Muscle layer of duodenum (tissue), 2 donors: ENCODE measurements around the gene ANO2.

ENCODE experiments used
- H3K27ac ChIP-seq: one replicate; pipeline ENCODE4 v1.7.0; 2013; ENCODE audit warnings: mild to moderate bottlenecking, low read length
- H3K27me3 ChIP-seq: one replicate; pipeline ENCODE4 v1.7.0; 2013; ENCODE audit warnings: low read depth, mild to moderate bottlenecking, control low read depth, low read length
- H3K36me3 ChIP-seq, 2 donors: one replicate each; pipeline ENCODE4 v1.7.0; 2013; ENCODE audit warnings: low read length in 2 of 2, control low read depth in 1 of 2, mild to moderate bottlenecking in 1 of 2; ENCODE audit not compliant: insufficient read depth in 2 of 2, control insufficient read depth in 1 of 2
- H3K4me1 ChIP-seq, 2 donors: one replicate each; pipeline ENCODE4 v1.7.0; 2013; ENCODE audit warnings: low read length in 2 of 2, mild to moderate bottlenecking in 2 of 2, control low read depth in 1 of 2, moderate library complexity in 1 of 2; ENCODE audit not compliant: insufficient read depth in 2 of 2, control insufficient read depth in 1 of 2
- H3K4me3 ChIP-seq, 2 donors: one replicate each; pipeline ENCODE4 v1.7.0; 2013; ENCODE audit warnings: low read length in 2 of 2, low read depth in 1 of 2, mild to moderate bottlenecking in 1 of 2
- H3K9me3 ChIP-seq, 2 donors: one replicate each; pipeline ENCODE4 v1.7.0; 2013; ENCODE audit warnings: low read length in 2 of 2, control low read depth in 1 of 2, mild to moderate bottlenecking in 1 of 2; ENCODE audit not compliant: control insufficient read depth in 1 of 2
- donor health status: healthy.

The ANO2 gene

DNA sequence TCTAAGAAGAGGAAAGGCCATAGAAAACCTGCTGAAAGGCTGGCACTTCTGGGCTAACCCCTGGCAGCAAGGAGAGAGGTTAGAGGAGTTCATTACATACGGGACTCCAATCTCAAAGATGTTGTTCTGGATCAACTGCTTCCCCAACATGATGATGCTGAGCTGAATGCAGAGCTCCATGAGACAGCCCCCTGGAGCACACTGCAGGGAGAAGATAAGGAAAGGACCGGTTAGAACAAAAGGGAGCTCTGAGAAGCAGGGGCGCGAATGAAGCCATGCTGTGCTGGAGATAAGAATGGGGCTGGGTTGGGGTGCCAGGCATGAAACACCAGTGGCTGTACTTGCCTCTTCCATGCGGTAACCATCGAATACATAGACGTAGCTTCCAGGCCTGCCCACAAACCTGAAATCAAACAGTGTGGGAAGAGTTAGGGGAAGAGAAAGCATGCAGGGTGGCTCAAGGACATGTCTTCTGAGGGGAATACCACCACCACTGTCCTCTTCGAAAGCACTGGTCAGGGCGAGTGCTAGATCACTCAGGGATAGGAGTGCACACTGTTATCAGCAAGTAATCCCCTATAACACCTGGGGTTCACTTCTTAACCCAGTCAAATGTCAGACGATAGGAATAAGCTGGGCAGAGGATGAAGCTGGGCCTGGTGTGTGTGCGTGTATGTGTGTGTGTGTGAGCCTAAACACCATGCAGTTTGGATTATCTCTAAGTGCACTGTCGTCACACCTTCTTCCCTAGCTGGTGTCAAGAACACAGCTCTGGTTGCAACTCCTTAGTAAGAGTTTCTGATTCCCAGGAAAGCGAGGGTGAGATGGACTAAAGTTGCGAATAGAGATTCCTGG is 332.3 kb downstream of the ANO2 start:
- no peak overlapping the region for H3K4me3 ChIP-seq
- no peaks in the 10 kb centered on the region for H3K27me3 ChIP-seq
- H3K9me3 ChIP-seq: no peaks in the 10 kb centered on the region
- no peaks in the 10 kb centered on the region for H3K4me1 ChIP-seq
- H3K27ac ChIP-seq: no peak overlapping the region
- no peaks in the 10 kb centered on the region for H3K36me3 ChIP-seq

DNA sequence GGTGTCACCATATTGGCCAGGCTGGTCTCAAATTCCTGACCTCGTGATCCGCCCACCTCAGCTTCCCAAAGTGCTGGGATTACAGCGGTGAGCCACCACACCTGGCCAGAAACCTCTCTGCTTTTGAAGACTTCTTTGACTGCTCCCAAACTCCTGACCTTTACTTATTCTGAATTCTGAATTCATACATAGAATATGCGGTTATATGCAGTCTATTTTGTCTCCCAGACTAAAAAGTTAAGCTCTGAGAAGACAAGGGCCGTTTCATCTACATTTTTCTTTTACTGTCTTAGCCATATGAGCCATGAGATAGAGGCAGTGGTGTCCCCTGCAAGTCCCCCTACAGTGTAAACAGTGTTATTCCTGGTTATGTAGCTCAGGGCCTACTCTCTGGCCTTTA is 333.9 kb downstream of the ANO2 start:
- H3K4me1 ChIP-seq: no peaks in the 10 kb centered on the region
- no peaks in the 10 kb centered on the region for H3K9me3 ChIP-seq
- H3K27ac ChIP-seq: no peak overlapping the region
- H3K4me3 ChIP-seq: no peak overlapping the region
- H3K27me3 ChIP-seq: no peaks in the 10 kb centered on the region
- H3K36me3 ChIP-seq: no peaks in the 10 kb centered on the region

DNA sequence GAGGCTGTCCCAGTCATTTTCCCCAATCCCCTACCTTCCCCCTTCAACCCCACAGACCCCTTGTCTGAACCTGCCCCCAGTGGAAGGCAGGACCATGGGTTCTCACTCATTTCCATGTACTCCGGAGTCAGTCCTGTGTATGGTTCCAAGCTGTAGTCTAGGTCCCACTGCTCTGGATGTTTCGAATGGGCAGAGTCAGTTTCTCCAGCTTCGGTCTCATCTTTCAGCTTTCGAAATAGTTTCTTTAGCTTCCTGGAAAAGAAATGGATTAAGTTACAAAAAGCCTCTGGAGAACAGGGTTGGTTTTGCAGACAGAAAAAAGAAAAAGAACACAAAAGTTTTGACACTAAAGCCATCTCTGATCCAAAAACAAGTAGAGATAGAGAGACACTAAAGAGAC is 345.7 kb downstream of the ANO2 start:
- H3K4me3 ChIP-seq: no peak overlapping the region
- H3K27ac ChIP-seq: no peak overlapping the region
- H3K4me1 ChIP-seq: no peaks in the 10 kb centered on the region
- H3K27me3 ChIP-seq: no peaks in the 10 kb centered on the region
- H3K9me3 ChIP-seq: no peaks in the 10 kb centered on the region
- H3K36me3 ChIP-seq: no peaks in the 10 kb centered on the region

DNA sequence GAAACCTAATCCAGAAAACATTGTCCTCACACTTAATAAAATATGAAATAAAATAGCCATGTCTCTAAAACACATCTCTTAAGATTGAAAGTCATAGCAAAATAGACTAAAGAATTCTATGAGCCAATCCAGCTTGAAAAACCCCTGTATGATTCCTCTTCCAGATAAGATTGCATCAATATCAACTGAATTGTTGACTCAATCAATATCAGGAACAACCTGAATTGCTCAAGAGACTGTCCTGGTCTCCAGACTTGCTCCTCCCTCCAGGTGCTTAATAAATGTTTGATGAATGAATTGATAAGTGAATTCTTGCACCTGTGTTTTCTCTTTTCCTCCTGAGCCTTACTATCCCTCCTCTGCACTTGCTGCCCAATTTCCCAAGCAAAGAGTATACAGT is 351.1 kb downstream of the ANO2 start:
- Histone ChIP-seq H3K4me1 (no peaks in the 10 kb centered on the region), H3K27ac (no peak overlapping the region), H3K9me3 (no peaks in the 10 kb centered on the region), H3K36me3 (no peaks in the 10 kb centered on the region), H3K4me3 (no peak overlapping the region), H3K27me3 (no peaks in the 10 kb centered on the region)

DNA sequence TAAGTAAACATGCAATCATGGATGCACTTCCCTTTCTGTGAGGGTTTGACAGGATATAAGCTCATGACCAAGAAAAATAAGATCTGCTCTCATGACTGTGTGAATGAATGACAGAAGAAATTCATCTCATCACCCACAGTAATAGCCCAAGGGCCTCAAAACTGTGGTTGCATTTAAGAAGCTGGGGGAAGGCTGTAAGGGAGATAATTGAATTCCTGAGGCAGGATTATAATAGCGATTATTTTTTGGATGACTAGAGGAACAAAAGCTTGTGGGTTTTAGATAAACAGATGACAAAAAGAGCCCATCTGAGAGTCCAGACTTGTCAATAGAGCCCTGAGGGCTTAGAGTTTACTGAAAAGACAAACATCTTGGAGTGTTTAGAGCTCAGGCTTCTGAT is 352.0 kb downstream of the ANO2 start:
- H3K4me3 ChIP-seq: no peak overlapping the region
- no peaks in the 10 kb centered on the region for H3K27me3 ChIP-seq
- H3K4me1 ChIP-seq: no peaks in the 10 kb centered on the region
- no peak overlapping the region for H3K27ac ChIP-seq
- no peaks in the 10 kb centered on the region for H3K36me3 ChIP-seq
- no peaks in the 10 kb centered on the region for H3K9me3 ChIP-seq

DNA sequence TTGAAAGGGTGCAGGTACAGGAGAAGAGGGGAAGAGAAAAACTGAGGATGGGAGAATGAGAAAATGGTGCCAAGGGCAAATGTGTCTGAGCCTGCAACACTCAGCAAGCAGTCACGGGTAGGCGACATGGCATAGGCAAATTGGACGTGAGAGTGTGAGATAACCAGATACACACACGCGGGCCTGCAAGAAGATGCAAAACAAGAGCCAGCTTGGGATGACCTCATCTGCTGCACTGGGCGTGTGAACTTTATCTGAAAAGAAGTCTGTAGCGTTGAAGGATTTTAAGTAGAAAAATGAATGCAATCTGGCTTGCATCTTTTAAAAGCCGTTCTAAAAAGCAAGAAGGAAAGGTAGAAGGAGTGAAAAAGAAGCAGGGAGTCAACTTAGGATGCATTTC is 352.7 kb downstream of the ANO2 start:
- no peak overlapping the region for H3K4me3 ChIP-seq
- no peaks in the 10 kb centered on the region for H3K27me3 ChIP-seq
- no peaks in the 10 kb centered on the region for H3K36me3 ChIP-seq
- no peak overlapping the region for H3K27ac ChIP-seq
- no peaks in the 10 kb centered on the region for H3K4me1 ChIP-seq
- no peaks in the 10 kb centered on the region for H3K9me3 ChIP-seq

DNA sequence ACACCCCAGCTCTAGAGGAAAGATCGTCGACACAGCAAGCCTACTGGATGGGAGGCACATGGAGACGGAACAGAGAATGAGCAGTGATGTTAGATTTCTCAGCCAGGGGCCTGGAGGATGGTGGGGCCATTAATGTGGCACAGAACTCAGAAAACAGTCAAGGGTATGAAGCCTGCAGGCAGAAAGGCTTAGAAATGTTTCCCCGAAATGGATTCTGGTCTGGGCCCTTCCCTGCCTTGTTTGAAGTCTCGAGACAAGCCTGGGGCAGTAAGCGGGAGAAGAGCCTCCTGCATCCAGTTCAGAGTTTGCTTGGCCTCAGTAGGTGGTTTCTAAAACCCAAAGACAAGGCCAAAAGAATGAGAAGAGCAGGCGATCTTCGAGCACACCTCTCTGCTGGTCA is 354.7 kb downstream of the ANO2 start:
- Histone ChIP-seq H3K27ac (no peak overlapping the region), H3K27me3 (no peaks in the 10 kb centered on the region), H3K9me3 (no peaks in the 10 kb centered on the region), H3K36me3 (no peaks in the 10 kb centered on the region), H3K4me3 (no peak overlapping the region), H3K4me1 (no peaks in the 10 kb centered on the region)

DNA sequence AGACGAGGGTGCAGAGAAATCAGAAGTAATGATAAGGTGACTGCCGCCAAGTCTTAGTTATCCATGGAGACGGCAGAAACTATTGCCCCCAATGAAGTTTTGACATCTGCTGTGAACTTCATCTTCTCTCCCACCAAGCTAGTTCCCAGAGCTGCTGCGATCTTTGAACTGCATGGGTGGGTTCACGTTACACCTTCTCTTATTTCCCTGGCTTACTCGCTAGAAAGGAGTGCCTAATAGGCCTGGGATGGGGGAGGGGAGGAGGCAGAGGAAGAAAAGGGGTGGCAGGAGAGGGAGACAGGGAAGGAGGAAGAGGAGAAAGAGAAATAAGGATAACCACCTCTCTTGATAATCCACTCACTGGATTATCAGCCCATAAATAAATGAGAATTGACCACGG is 356.0 kb downstream of the ANO2 start:
- no peaks in the 10 kb centered on the region for H3K9me3 ChIP-seq
- H3K36me3 ChIP-seq: no peaks in the 10 kb centered on the region
- H3K4me3 ChIP-seq: no peak overlapping the region

DNA sequence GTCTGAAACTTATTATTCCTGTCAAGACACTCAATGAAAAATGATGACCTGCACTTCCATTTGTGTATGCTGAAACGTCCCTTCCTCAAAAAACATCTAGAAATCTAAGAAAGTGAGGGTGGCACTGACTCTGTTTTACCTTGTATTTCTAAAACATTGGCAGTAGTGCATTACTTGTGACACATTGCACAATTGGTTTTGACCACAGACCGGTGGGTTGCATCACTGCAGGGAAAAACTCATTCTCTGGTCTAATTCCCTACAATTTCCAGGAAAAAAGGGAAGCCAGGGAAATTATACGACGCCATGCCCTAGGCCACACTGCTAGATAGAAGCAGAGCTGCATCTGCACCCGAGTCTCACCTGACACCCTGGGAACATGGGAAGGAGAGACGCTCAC is 356.5 kb downstream of the ANO2 start:
- no peaks in the 10 kb centered on the region for H3K36me3 ChIP-seq
- H3K27me3 ChIP-seq: no peaks in the 10 kb centered on the region
- H3K27ac ChIP-seq: no peak overlapping the region
- H3K4me1 ChIP-seq: no peaks in the 10 kb centered on the region
- H3K4me3 ChIP-seq: no peak overlapping the region
- no peaks in the 10 kb centered on the region for H3K9me3 ChIP-seq

More for the DNA sequence above, 356.0 kb downstream of the ANO2 start:
- Histone ChIP-seq H3K4me1 (no peaks in the 10 kb centered on the region), H3K27ac (no peak overlapping the region), H3K27me3 (no peaks in the 10 kb centered on the region)

DNA sequence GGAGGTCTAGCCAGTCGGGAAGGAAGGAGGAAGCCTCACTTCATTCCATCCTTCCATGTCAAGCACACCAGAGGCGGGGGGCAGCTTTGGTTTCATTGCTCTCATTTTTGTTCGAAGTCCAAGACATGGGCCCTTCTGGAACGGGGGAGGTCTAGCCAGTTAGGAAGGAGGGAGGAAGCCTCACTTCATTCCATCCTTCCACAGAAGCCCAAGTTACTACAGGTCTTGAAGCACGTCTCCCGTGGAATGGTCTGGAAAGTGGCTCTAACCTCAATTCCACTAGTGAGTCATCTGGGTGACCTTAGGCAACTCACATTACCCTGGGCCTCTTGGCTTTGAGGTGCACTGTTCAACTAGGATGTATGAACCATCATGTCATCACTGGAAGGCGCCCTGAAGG is 356.9 kb downstream of the ANO2 start:
- Histone ChIP-seq H3K4me3 (no peak overlapping the region), H3K4me1 (no peaks in the 10 kb centered on the region), H3K36me3 (no peaks in the 10 kb centered on the region), H3K27ac (no peak overlapping the region), H3K27me3 (no peaks in the 10 kb centered on the region), H3K9me3 (no peaks in the 10 kb centered on the region)

DNA sequence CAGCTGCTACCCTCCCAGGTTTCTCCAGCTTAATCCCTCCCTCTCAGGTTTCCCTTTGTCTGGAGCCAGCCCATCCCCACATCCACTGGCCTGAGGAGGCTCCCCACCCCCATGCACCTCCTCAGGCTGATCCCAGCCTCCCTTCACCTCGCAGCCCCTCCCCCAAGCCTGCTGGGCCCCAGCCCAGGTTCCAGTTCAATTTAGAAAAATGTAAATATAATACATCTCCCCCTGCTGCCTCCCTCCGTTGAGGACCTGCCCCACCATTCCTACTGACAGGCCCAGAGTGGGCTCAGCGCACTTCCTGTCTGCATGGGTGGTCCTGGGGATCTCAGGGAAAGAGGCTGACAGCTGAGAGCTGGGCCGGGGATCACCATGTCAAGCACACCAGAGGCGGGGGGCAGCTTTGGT is 357.3 kb downstream of the ANO2 start:
- no peaks in the 10 kb centered on the region for H3K36me3 ChIP-seq
- no peaks in the 10 kb centered on the region for H3K4me1 ChIP-seq
- no peak overlapping the region for H3K27ac ChIP-seq
- H3K9me3 ChIP-seq: no peaks in the 10 kb centered on the region
- H3K4me3 ChIP-seq: no peak overlapping the region
- no peaks in the 10 kb centered on the region for H3K27me3 ChIP-seq

DNA sequence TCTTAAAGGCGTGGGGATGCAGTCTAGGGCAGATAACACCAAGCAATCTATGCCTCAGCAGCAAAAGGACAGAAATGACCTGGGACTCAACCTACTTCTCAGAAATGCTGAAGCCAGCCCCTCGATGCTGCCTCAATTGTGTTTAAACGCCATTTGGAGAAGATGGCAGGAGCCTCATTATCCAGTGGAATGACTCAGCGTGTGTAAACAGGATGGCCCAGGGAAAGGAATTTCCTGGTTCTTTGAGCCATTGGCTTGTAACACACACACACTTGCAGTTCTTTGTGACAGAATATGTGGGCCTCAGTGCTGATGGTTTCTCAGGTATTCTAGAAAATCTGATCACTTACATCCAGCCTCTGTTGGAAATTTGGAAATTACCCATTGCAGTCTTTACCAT is 358.9 kb downstream of the ANO2 start:
- no peaks in the 10 kb centered on the region for H3K4me1 ChIP-seq

More for the DNA sequence above, 358.9 kb downstream of the ANO2 start:
- Histone ChIP-seq H3K27ac (no peak overlapping the region), H3K36me3 (no peaks in the 10 kb centered on the region), H3K27me3 (no peaks in the 10 kb centered on the region), H3K4me3 (no peak overlapping the region), H3K9me3 (no peaks in the 10 kb centered on the region)
